Measurements from ENCODE around the gene PRKCI. TPM values are rescaled to one million over a fixed set of nuclear protein-coding genes. Genes with fewer than 3 reads are reported as not detected.

The PRKCI gene
- total RNA-seq, 2 donors from 2014 or later: 13.5 to 17.6 TPM

GRCh38 chr3:170346481-170347392 lies 124.5 kb downstream of the PRKCI start:
- TF ChIP-seq, protein P1, sequence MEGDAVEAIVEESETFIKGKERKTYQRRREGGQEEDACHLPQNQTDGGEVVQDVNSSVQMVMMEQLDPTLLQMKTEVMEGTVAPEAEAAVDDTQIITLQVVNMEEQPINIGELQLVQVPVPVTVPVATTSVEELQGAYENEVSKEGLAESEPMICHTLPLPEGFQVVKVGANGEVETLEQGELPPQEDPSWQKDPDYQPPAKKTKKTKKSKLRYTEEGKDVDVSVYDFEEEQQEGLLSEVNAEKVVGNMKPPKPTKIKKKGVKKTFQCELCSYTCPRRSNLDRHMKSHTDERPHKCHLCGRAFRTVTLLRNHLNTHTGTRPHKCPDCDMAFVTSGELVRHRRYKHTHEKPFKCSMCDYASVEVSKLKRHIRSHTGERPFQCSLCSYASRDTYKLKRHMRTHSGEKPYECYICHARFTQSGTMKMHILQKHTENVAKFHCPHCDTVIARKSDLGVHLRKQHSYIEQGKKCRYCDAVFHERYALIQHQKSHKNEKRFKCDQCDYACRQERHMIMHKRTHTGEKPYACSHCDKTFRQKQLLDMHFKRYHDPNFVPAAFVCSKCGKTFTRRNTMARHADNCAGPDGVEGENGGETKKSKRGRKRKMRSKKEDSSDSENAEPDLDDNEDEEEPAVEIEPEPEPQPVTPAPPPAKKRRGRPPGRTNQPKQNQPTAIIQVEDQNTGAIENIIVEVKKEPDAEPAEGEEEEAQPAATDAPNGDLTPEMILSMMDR (IDR thresholded peaks at IDR 0.05): no peak
- TF ChIP-seq POLR2A (IDR thresholded peaks at IDR 0.05): no peak
- intact Hi-C loops (cut with DNase I): no loop called here
- no peaks in the 10 kb centered on the region for H3K4me1 ChIP-seq
- DNase-seq: no peak
- H3K9me3 ChIP-seq: no peaks in the 10 kb centered on the region
- H3K36me3 ChIP-seq (replicated peaks in 1 of 2; ENCODE audit: insufficient read depth in 1 of 2, low read depth in 2 of 2): no peaks in the 10 kb centered on the region
- no peak overlapping the region for H3K4me3 ChIP-seq
- no peak overlapping the region for H3K27ac ChIP-seq
- no peak for ATAC-seq
- no peaks in the 10 kb centered on the region for H3K27me3 ChIP-seq
- WGBS, 2 donors: 89% methylated on average over 12 of the region's 12 CpGs

DNA sequence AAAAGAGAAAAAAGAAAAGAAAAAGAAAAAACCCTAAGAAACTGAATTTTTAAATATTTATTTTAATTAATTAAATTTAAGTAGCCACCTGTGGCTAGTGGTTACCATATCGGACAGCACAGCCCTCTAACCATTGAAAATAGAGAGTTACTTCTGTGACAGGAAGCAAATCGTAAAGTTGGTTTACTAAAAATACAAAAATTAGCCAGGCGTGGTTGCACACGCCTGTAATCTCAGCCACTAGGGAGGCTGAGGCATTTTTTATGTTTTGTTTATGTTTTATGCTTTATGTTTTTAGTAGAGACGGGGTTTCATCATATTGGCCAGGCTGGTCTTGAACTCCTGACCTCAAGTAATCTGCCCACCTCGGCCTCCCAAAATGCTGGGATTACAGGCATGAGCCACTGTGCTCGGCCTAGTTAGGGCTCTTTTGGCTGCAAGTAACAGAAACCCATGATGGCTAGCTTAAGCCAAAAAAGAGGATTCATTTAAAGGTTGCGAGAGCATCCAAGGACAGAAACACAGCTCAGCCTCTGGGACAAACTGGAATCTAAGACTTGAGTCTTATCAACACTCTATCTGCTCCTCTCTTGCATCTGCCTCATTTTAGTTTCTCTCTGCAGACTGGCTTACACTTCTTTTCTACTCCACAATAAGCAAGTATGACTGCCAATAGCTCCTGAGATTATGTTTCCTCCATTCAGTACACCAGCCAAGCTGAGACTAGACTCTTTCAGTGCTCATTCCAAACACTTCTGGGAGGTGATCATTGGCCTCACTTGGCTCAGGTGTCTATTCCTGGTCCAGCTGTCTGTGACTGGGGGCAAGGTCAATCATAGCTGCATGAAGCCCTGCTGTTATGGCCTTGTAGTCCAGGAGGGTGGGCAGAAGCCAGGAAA lies 128.5 kb downstream of the PRKCI start:
- Histone ChIP-seq H3K27me3 (no peaks in the 10 kb centered on the region), H3K36me3 (replicated peaks in 1 of 2; ENCODE audit: insufficient read depth in 1 of 2, low read depth in 2 of 2) (no peaks in the 10 kb centered on the region), H3K27ac (no peak overlapping the region), H3K4me1 (peaks cover 9% of the 10 kb centered on the region), H3K4me3 (no peak overlapping the region), H3K9me3 (no peaks in the 10 kb centered on the region)
- ATAC-seq (no peak), DNase-seq (no peak)
- TF ChIP-seq POLR2A (IDR thresholded peaks at IDR 0.05): no peak
- TF ChIP-seq, protein P1 (IDR thresholded peaks at IDR 0.05): no peak
- intact Hi-C loops (cut with DNase I): no loop called here
- 86 to 93% methylated on average over 8 of the region's 8 CpGs for WGBS, 2 donors

GRCh38 chr3:170352936-170353335 lies 130.7 kb downstream of the PRKCI start:
- DNase-seq: no peak
- no peaks in the 10 kb centered on the region for H3K9me3 ChIP-seq
- no peak overlapping the region for H3K4me3 ChIP-seq
- ATAC-seq: no peak
- peaks cover 15% of the 10 kb centered on the region for H3K4me1 ChIP-seq
- no peaks in the 10 kb centered on the region for H3K36me3 ChIP-seq (replicated peaks in 1 of 2; ENCODE audit: insufficient read depth in 1 of 2, low read depth in 2 of 2)
- no peaks in the 10 kb centered on the region for H3K27me3 ChIP-seq
- TF ChIP-seq POLR2A (IDR thresholded peaks at IDR 0.05): no peak
- intact Hi-C loops (cut with DNase I): no loop called here
- WGBS, 2 donors: 74 to 75% methylated on average over 7 of the region's 7 CpGs
- H3K27ac ChIP-seq: no peak overlapping the region

- no peak for TF ChIP-seq POLR2A (IDR thresholded peaks at IDR 0.05)
- TF ChIP-seq, protein P1 (IDR thresholded peaks at IDR 0.05): no peak
- intact Hi-C loops (cut with DNase I): no loop called here
- no peaks in the 10 kb centered on the region for H3K27me3 ChIP-seq
- H3K4me1 ChIP-seq: peaks cover 17% of the 10 kb centered on the region
- ATAC-seq: no peak
- H3K36me3 ChIP-seq (replicated peaks in 1 of 2; ENCODE audit: insufficient read depth in 1 of 2, low read depth in 2 of 2): no peaks in the 10 kb centered on the region
- H3K9me3 ChIP-seq: no peaks in the 10 kb centered on the region
- no peak for DNase-seq
- no peak overlapping the region for H3K27ac ChIP-seq
- H3K4me3 ChIP-seq: no peak overlapping the region
Observed at GRCh38 chr3:170353485-170353884, 131.3 kb downstream of the PRKCI start.

DNA sequence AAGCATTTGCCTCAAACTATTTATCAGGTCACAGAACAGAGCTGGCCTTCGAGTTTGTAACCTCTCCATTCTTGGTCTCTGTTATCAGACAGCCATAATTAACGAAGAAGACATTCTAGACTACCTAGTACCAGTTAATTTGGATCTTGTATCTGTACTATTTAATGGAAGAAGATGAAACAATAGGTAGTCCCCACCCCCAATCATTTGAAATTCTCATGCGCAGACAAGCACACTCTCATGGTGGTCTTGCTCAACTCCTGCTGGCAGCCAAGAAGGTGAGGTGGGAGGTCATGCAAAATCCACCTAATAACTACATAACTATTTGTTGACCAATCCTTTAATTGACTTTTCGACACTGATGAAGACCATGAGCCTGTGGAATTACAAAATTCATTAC lies 132.5 kb downstream of the PRKCI start:
- Histone ChIP-seq H3K27ac (no peak overlapping the region), H3K27me3 (no peaks in the 10 kb centered on the region), H3K4me1 (peaks cover 30% of the 10 kb centered on the region), H3K9me3 (no peaks in the 10 kb centered on the region), H3K4me3 (no peak overlapping the region), H3K36me3 (replicated peaks in 1 of 2; ENCODE audit: insufficient read depth in 1 of 2, low read depth in 2 of 2) (no peaks in the 10 kb centered on the region)
- intact Hi-C loops (cut with DNase I): no loop called here
- DNase-seq (no peak), ATAC-seq (no peak)
- TF ChIP-seq, protein P1 (IDR thresholded peaks at IDR 0.05): no peak
- no peak for TF ChIP-seq POLR2A (IDR thresholded peaks at IDR 0.05)
- 93 to 94% methylated on average over 4 of the region's 4 CpGs for WGBS, 2 donors
